Body of pancreas (tissue), 4 donors: ENCODE data around the gene CCDC158. TPM values are rescaled to one million over a fixed set of nuclear protein-coding genes. Genes with fewer than 3 reads are reported as not detected.
"Not testable (repeated sequence)": the region's sequence is repeated elsewhere in the genome, so short reads cannot be mapped to it uniquely, and the experiment has no call there.

Experiments used
- ATAC-seq: fragments of 150-250 bp; one replicate; pipeline ENCODE4 v1.9.1; 2016
- DNase-seq, 4 donors: peaks; one replicate each; pipeline ENCODE4 v3.0.0-alpha.2; 2019
- H3K27ac ChIP-seq, 4 donors: fragments of 200-600 bp; sonication (generic); 1 replicate in 3 of 4; 2 replicates in 1 of 4; pipeline versions ENCODE4 v1.5.1 to v1.6.1; 2016 to 2019; ENCODE audit warnings: mild to moderate bottlenecking in 1 of 4, mixed read lengths in 1 of 4, moderate library complexity in 1 of 4
- H3K27me3 ChIP-seq, 2 donors: fragments of 200-600 bp; sonication (generic); one replicate each; pipeline ENCODE4 v1.6.0; 2016; ENCODE audit warnings: mild to moderate bottlenecking in 1 of 2
- H3K36me3 ChIP-seq, 2 donors: fragments of 200-600 bp; sonication (generic); replicated peaks in 1 of 2; 2 replicates each; pipeline ENCODE4 v1.5.1; 2016; ENCODE audit warnings: low read depth in 2 of 2; ENCODE audit not compliant: insufficient read depth in 1 of 2
- H3K4me1 ChIP-seq: fragments of 200-600 bp; sonication (generic); one replicate; pipeline ENCODE4 v1.6.0; 2016
- H3K4me3 ChIP-seq, 2 donors: fragments of 200-600 bp; sonication (generic); 1 replicate in 1 of 2; 2 replicates in 1 of 2; pipeline ENCODE4 v1.5.1; 2016 to 2019
- H3K9me3 ChIP-seq, 3 donors: fragments of 200-600 bp; sonication (generic); 1 replicate in 2 of 3; 2 replicates in 1 of 3; pipeline ENCODE4 v1.5.1; 2016
- POLR2A ChIP-seq, 3 donors: fragments of 450-650 bp; IDR thresholded peaks; one replicate each; pipeline ENCODE4 v1.6.1; 2016; ENCODE audit warnings: antibody characterized with exemption in 3 of 3, mild to moderate bottlenecking in 2 of 3
- WGBS, 2 donors: methylation state at CpG; one replicate each; pipeline ENCODE4 v1.1.5; 2017; 5-methylcytosine and 5-hydroxymethylcytosine counted together
- intact Hi-C: fragments of 100-400 bp; cut with DNase I; formaldehyde crosslinking; loops from one replicate; pipeline ENCODE4 v1.15.1; 2023
- total RNA-seq, 2 donors: library from RNA; depleted of rRNA; stranded (reverse); fragments of >200 nt; gene quantifications; one replicate each; pipeline ENCODE4 v1.1.0, GENCODE V29; 2016
- TF ChIP-seq, protein P1 (sequence below), 7 experiments: fragments of 450-650 bp in 4 of 7; fragments of 200-600 bp in 3 of 7; sonication (generic) in 3 of 7; IDR thresholded peaks; one replicate each; pipeline ENCODE4 v1.5.1; 2016 to 2019; ENCODE audit warnings: antibody characterized with exemption in 7 of 7

Gene CCDC158
- total RNA-seq, 2 donors from 2014 or later = 0.99 to 1.3 TPM

DNA sequence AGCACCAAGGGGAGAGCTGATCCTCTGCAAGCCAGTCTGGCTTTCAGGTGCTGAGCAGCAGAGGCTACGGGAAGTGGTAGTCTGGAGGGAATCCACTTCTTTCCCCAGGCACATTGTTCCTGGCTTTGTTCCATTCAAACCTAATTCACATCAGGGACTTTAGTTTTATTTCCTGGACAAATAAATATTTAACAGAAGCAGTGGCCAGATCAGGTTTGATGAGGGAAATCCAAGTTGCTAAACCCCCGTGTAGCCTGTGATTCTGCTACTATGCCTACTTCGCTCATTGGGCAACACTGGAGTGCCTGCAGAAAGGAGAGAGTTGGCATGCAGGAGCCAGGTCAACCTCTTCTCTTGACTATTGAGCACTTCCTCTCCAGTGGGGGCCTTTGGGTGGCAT is 128.2 kb downstream of the CCDC158 start:
- Histone ChIP-seq H3K4me3 (no peak overlapping the region), H3K9me3 (no peaks in the 10 kb centered on the region), H3K27me3 (no peaks in the 10 kb centered on the region), H3K4me1 (peaks cover 12% of the 10 kb centered on the region), H3K36me3 (no peaks in the 10 kb centered on the region), H3K27ac (peak overlapping the region; percentile 7 to 57 (median 41))
- ATAC-seq (peak; percentile 70), DNase-seq (peak in 2 of 4 donors; percentile 25 to 33)
- TF ChIP-seq, protein P1, sequence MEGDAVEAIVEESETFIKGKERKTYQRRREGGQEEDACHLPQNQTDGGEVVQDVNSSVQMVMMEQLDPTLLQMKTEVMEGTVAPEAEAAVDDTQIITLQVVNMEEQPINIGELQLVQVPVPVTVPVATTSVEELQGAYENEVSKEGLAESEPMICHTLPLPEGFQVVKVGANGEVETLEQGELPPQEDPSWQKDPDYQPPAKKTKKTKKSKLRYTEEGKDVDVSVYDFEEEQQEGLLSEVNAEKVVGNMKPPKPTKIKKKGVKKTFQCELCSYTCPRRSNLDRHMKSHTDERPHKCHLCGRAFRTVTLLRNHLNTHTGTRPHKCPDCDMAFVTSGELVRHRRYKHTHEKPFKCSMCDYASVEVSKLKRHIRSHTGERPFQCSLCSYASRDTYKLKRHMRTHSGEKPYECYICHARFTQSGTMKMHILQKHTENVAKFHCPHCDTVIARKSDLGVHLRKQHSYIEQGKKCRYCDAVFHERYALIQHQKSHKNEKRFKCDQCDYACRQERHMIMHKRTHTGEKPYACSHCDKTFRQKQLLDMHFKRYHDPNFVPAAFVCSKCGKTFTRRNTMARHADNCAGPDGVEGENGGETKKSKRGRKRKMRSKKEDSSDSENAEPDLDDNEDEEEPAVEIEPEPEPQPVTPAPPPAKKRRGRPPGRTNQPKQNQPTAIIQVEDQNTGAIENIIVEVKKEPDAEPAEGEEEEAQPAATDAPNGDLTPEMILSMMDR (IDR thresholded peaks at IDR 0.05) = no peak
- no peak for TF ChIP-seq POLR2A (IDR thresholded peaks at IDR 0.05)
- intact Hi-C loops = no loop called here
- 40 to 64% methylated on average over 3 of the region's 3 CpGs for WGBS, 2 donors

DNA sequence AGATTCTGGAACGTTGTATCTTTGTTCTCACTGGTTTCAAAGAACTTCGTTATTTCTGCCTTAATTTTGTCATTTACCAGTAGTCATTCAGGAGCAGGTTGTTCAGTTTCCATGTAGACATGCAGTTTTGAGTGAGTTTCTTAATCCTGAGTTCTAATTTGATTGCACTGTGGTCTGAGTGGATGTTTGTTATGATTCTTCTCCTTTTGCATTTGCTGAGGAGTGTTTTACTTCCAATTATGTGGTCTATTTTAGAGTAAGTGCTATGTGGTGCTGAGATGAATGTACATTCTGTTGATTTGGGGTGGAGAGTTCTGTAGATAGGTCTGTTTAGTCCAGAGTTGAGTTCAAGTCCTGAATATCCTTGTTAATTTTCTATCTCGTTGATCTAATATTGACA is 133.1 kb downstream of the CCDC158 start:
- H3K4me1 ChIP-seq, ATAC-seq, H3K9me3 ChIP-seq, H3K36me3 ChIP-seq, H3K4me3 ChIP-seq, H3K27me3 ChIP-seq, intact Hi-C loops, H3K27ac ChIP-seq, DNase-seq: not testable (repeated sequence)
- 85 to 87% methylated on average over 3 of the region's 3 CpGs for WGBS, 2 donors

DNA sequence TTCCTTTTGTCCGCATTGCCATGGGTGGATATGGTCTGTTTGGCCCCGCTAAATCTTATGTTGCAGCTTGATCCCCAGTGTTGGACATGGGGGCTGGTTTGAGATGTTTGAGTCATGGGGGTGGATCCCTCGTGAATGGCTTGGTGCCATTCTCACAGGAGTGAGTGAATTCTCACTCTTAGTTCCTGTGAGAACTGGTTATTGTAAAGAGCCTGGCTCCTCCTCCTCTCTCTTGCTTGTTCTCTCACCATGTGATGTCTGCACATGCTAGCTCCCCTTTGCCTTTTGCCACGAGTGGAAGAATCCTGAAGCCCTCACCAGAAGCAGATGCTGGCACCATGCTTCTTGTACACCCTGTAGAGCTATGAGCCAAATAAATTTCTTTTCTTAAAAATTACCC is 137.0 kb downstream of the CCDC158 start:
- Histone ChIP-seq H3K4me1 (peaks cover 15% of the 10 kb centered on the region), H3K9me3 (no peaks in the 10 kb centered on the region), H3K27me3 (no peaks in the 10 kb centered on the region), H3K36me3 (no peaks in the 10 kb centered on the region), H3K4me3 (no peak overlapping the region), H3K27ac (no peak overlapping the region)
- ATAC-seq = no peak
- WGBS, 2 donors = 88 to 90% methylated on average over 4 of the region's 4 CpGs
- no peak for DNase-seq
- intact Hi-C loops = no loop called here
- no peak for TF ChIP-seq POLR2A (IDR thresholded peaks at IDR 0.05)
- TF ChIP-seq, protein P1 (IDR thresholded peaks at IDR 0.05) = no peak

DNA sequence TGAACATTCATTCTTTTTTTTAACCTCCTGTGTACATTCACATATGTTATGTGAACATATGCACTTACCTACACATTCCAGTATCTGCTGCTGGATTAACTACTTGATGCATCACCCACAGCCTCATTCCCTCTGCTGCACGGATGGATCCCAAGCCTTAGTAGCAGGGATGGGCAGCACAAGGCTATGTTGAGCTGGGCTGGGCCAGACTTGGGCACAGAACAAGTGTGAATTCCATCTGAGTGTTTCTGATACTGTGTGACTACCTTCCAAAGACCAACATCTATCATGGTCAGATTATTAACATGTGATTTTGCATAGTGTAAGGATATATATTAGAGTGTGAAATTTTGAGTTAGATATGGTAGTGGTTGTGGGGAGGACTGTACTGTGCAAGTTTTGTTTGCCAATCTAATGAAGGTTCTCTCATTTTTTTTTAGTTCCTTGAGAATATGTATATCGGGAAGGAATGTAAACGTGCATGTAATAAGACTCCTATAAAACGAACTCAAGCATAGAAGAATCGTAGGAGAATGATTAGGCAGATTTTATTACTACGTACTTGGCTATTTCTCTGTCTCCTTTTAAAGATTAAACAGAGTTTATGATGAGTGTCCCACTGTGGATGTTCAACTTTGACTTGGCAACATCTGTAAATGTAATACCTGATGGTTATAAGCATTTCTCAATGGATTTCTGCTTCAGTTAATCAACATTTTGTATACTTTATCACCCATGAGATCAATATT is 137.8 kb downstream of the CCDC158 start:
- Histone ChIP-seq H3K27me3 (no peaks in the 10 kb centered on the region), H3K27ac (no peak overlapping the region), H3K36me3 (no peaks in the 10 kb centered on the region), H3K4me3 (no peak overlapping the region), H3K9me3 (no peaks in the 10 kb centered on the region), H3K4me1 (peaks cover 15% of the 10 kb centered on the region)
- no peak for ATAC-seq
- TF ChIP-seq, protein P1 (IDR thresholded peaks at IDR 0.05) = no peak
- TF ChIP-seq POLR2A (IDR thresholded peaks at IDR 0.05) = no peak
- intact Hi-C loops = no loop called here
- 91 to 92% methylated on average over 6 of the region's 6 CpGs for WGBS, 2 donors
- DNase-seq = no peak

DNA sequence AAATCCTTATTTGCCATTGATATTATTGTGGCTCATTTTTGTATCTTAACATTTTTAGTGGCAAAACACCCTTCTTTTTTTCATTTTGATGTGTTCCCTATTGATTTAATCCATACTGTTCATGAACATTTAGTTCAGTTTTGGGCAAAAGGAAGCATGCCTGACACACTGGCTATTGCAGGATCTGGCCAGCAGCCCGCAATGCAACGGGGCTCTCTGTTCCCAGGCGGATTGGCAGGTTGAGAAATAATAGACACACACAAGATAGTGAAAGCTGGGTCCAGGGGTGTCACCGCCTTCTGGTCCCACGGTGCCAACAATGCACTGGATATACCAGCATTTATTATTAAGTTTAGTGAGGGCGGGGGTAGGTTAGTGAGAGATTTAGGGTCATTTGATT is 139.3 kb downstream of the CCDC158 start:
- intact Hi-C loops, H3K9me3 ChIP-seq, H3K36me3 ChIP-seq, H3K4me3 ChIP-seq, ATAC-seq, H3K27me3 ChIP-seq: not testable (repeated sequence)
- peak; percentile 37 to 60 (median 40) for DNase-seq
- peaks cover 15% of the 10 kb centered on the region for H3K4me1 ChIP-seq
- peak overlapping the region in 2 of 4 donors; percentile 38 to 45 for H3K27ac ChIP-seq
- WGBS, 2 donors = 13 to 39% methylated on average over 6 of the region's 6 CpGs
